H1 (cell line): ENCODE measurements around the gene SPRING1. TPM values are rescaled to one million over a fixed set of nuclear protein-coding genes. Genes with fewer than 3 reads are reported as not detected.

Experiments used
- CTCF ChIA-PET: fragments of 300-600 bp; sonication (Branson Sonifier 250); formaldehyde crosslinking; loops from one replicate; lab custom pipeline; 2021; ENCODE audit not compliant: partially characterized antibody; lab: Charles Lee
- POLR2A ChIA-PET: fragments of 300-600 bp; sonication (Branson Sonifier 250); formaldehyde crosslinking; loops from one replicate; lab custom pipeline; 2021; ENCODE audit warnings: inconsistent platforms; ENCODE audit not compliant: partially characterized antibody; lab: Charles Lee
- DNase-seq, 2 experiments: peaks; one replicate each; pipeline versions ENCODE4 v3.0.0 to v3.0.0-alpha.2; 2010 to 2022; ENCODE audit warnings: low spot score in 2 of 2, low read depth in 1 of 2, mixed read lengths in 1 of 2
- FAIRE-seq: peaks from 2 replicates; lab custom pipeline; 2011; peaks lifted over from hg19 to GRCh38; lab: Jason Lieb, UNC
- H2AFZ ChIP-seq: 2 replicates; pipeline ENCODE4 v1.8.1; 2012; ENCODE audit warnings: low read length, inconsistent platforms
- H2AK5ac ChIP-seq: 2 replicates; pipeline ENCODE4 v1.6.1; 2013; ENCODE audit warnings: low read depth, low read length
- H2BK120ac ChIP-seq: replicated peaks from 2 replicates; pipeline ENCODE3; 2013; ENCODE audit warnings: low read depth, low read length, inconsistent platforms
- H2BK12ac ChIP-seq: 2 replicates; pipeline ENCODE4 v1.6.1; 2013; ENCODE audit warnings: low read depth, low read length
- H2BK15ac ChIP-seq: 2 replicates; pipeline ENCODE4 v1.6.1; 2013; ENCODE audit warnings: low read length
- H2BK20ac ChIP-seq: 2 replicates; pipeline ENCODE4 v1.6.1; 2013; ENCODE audit warnings: low read length
- H2BK5ac ChIP-seq: 2 replicates; pipeline ENCODE4 v1.6.1; 2013; ENCODE audit warnings: low read depth, low read length
- H3K14ac ChIP-seq: 2 replicates; pipeline ENCODE4 v1.6.1; 2013; ENCODE audit warnings: inconsistent platforms; ENCODE audit not compliant: insufficient read length
- H3K18ac ChIP-seq: 2 replicates; pipeline ENCODE4 v1.6.1; 2013; ENCODE audit warnings: low read length; ENCODE audit errors: extremely low read depth
- H3K23ac ChIP-seq: 2 replicates; pipeline ENCODE4 v1.6.1; 2013; ENCODE audit warnings: inconsistent platforms; ENCODE audit not compliant: insufficient read length
- H3K23me2 ChIP-seq: 2 replicates; pipeline ENCODE4 v1.6.1; 2013; ENCODE audit warnings: low read depth, low read length
- H3K27ac ChIP-seq: 2 replicates; pipeline ENCODE4 v1.6.1; 2011; ENCODE audit warnings: low read depth, low read length, inconsistent platforms
- H3K27me3 ChIP-seq, 4 experiments: replicated peaks in 1 of 4; 1 replicate in 1 of 4; 2 replicates in 3 of 4; pipeline versions ENCODE4 v1.6.1 to v1.8.1; 2011 to 2013; ENCODE audit warnings: low read length in 3 of 4, mild to moderate bottlenecking in 3 of 4, inconsistent platforms in 2 of 4, mixed read lengths in 2 of 4, moderate library complexity in 1 of 4; ENCODE audit not compliant: control insufficient read depth in 3 of 4, insufficient read depth in 3 of 4; ENCODE audit errors: extremely low read depth in 1 of 4
- H3K36me3 ChIP-seq, 4 experiments: 2 replicates each; pipeline versions ENCODE4 v1.6.1 to v1.8.1; 2011 to 2013; ENCODE audit warnings: mild to moderate bottlenecking in 4 of 4, low read length in 3 of 4, moderate library complexity in 2 of 4, control low read depth in 1 of 4, inconsistent platforms in 1 of 4; ENCODE audit not compliant: insufficient read depth in 4 of 4, control insufficient read depth in 2 of 4
- H3K4ac ChIP-seq: replicated peaks from 2 replicates; pipeline ENCODE3; 2013; ENCODE audit warnings: low read length, low read depth, mixed read lengths, inconsistent platforms; ENCODE audit not compliant: insufficient read length
- H3K4me1 ChIP-seq, 4 experiments: replicated peaks in 1 of 4; 1 replicate in 1 of 4; 2 replicates in 3 of 4; pipeline versions ENCODE4 v1.6.1 to v1.8.1; 2011 to 2013; ENCODE audit warnings: low read length in 3 of 4, inconsistent platforms in 2 of 4, mixed read lengths in 1 of 4; ENCODE audit not compliant: insufficient read depth in 4 of 4, control insufficient read depth in 3 of 4
- H3K4me2 ChIP-seq, 2 experiments: 2 replicates each; pipeline versions ENCODE4 v1.6.1 to v1.8.1; 2011 to 2013; ENCODE audit warnings: low read depth in 2 of 2, low read length in 2 of 2, control low read depth in 1 of 2, inconsistent platforms in 1 of 2, mild to moderate bottlenecking in 1 of 2; ENCODE audit not compliant: insufficient read depth in 1 of 2
- H3K4me3 ChIP-seq, 4 experiments: fragments of 200-600, 300-600 bp in 1 of 4; sonication (generic), shearing (Covaris generic), sonication (Bioruptor Twin) in 1 of 4; 2 replicates each; pipeline versions ENCODE4 v1.5.1 to v1.8.1; 2011 to 2016; ENCODE audit warnings: low read length in 4 of 4, low read depth in 3 of 4, control low read depth in 2 of 4, inconsistent platforms in 2 of 4, mild to moderate bottlenecking in 2 of 4, mixed read lengths in 1 of 4, moderate library complexity in 1 of 4; ENCODE audit not compliant: insufficient read depth in 2 of 4; ENCODE audit errors: extremely low read depth in 1 of 4
- H3K56ac ChIP-seq: replicated peaks from 2 replicates; pipeline ENCODE3; 2013; ENCODE audit warnings: low read depth, mild to moderate bottlenecking, mixed read lengths, low read length, inconsistent platforms; ENCODE audit not compliant: insufficient read length
- H3K79me1 ChIP-seq: 2 replicates; pipeline ENCODE4 v1.6.1; 2013; ENCODE audit warnings: low read depth, low read length, control low read depth
- H3K79me2 ChIP-seq, 2 experiments: 2 replicates each; pipeline versions ENCODE4 v1.6.1 to v1.8.1; 2012 to 2013; ENCODE audit warnings: low read length in 2 of 2, mild to moderate bottlenecking in 2 of 2, inconsistent platforms in 1 of 2; ENCODE audit not compliant: insufficient read depth in 2 of 2, control insufficient read depth in 1 of 2
- H3K9ac ChIP-seq, 4 experiments: replicated peaks in 1 of 4; 1 replicate in 1 of 4; 2 replicates in 3 of 4; pipeline versions ENCODE4 v1.6.1 to v1.8.1; 2011 to 2013; ENCODE audit warnings: low read depth in 3 of 4, low read length in 3 of 4, control low read depth in 2 of 4, mild to moderate bottlenecking in 2 of 4, moderate library complexity in 2 of 4, inconsistent platforms in 1 of 4; ENCODE audit errors: extremely low read depth in 1 of 4
- H3K9me3 ChIP-seq, 2 experiments: 2 replicates each; pipeline versions ENCODE4 v1.6.1 to v1.8.1; 2012 to 2013; ENCODE audit warnings: mild to moderate bottlenecking in 2 of 2, moderate library complexity in 2 of 2, control low read depth in 1 of 2, inconsistent platforms in 1 of 2, low read depth in 1 of 2, low read length in 1 of 2, mixed read lengths in 1 of 2; ENCODE audit not compliant: insufficient read depth in 2 of 2
- H4K20me1 ChIP-seq, 2 experiments: replicated peaks in 1 of 2; 2 replicates each; pipeline versions ENCODE3 to v1.8.1; 2011 to 2013; ENCODE audit warnings: inconsistent platforms in 2 of 2, low read length in 2 of 2, mild to moderate bottlenecking in 1 of 2; ENCODE audit not compliant: insufficient read depth in 2 of 2, control insufficient read depth in 1 of 2
- H4K5ac ChIP-seq: 2 replicates; pipeline ENCODE4 v1.6.1; 2013; ENCODE audit warnings: low read length, low read depth, mixed read lengths, inconsistent platforms; ENCODE audit not compliant: insufficient read length
- H4K8ac ChIP-seq: 2 replicates; pipeline ENCODE4 v1.8.0; 2013; ENCODE audit warnings: mild to moderate bottlenecking, moderate library complexity, low read length, inconsistent platforms; ENCODE audit not compliant: insufficient read depth; ENCODE audit errors: extremely low read depth
- H4K91ac ChIP-seq: replicated peaks from 2 replicates; pipeline ENCODE3; 2013; ENCODE audit warnings: low read length, mixed read lengths, inconsistent platforms; ENCODE audit not compliant: insufficient read length
- ASH2L ChIP-seq: fragments of 200-600, 300-600 bp; sonication (generic); IDR thresholded peaks from one replicate; pipeline ENCODE4 v1.7.1; 2017; ENCODE audit warnings: low read length
- EP300 ChIP-seq, 2 experiments: IDR thresholded peaks; 1 replicate in 1 of 2; 2 replicates in 1 of 2; pipeline ENCODE4 v1.6.1; 2011 to 2012; ENCODE audit warnings: low read depth in 2 of 2, low read length in 2 of 2, mild to moderate bottlenecking in 2 of 2, borderline replicate concordance in 1 of 2, inconsistent platforms in 1 of 2, moderate library complexity in 1 of 2
- KDM4A ChIP-seq: IDR thresholded peaks from one replicate; pipeline ENCODE4 v1.7.1; 2012; ENCODE audit warnings: low read depth, mild to moderate bottlenecking, moderate library complexity, low read length, inconsistent platforms; ENCODE audit not compliant: severe bottlenecking
- PHF8 ChIP-seq: fragments of 200-600 bp; sonication (generic); conservative IDR thresholded peaks from 2 replicates; pipeline ENCODE4 v1.7.1; 2012; ENCODE audit warnings: low read depth, mild to moderate bottlenecking, inconsistent platforms, low read length, moderate library complexity
- RAD21 ChIP-seq, 2 experiments: IDR thresholded peaks in 1 of 2; conservative IDR thresholded peaks in 1 of 2; 2 replicates each; pipeline ENCODE4 v1.6.1; 2011; ENCODE audit warnings: low read depth in 2 of 2, low read length in 2 of 2, improper control_type of control experiment in 1 of 2, inconsistent platforms in 1 of 2, mild to moderate bottlenecking in 1 of 2, moderate library complexity in 1 of 2
- SIN3A ChIP-seq, 2 experiments: IDR thresholded peaks in 1 of 2; conservative IDR thresholded peaks in 1 of 2; 2 replicates each; pipeline ENCODE4 v1.6.1; 2011 to 2012; ENCODE audit warnings: low read length in 2 of 2, improper control_type of control experiment in 1 of 2, low read depth in 1 of 2, mild to moderate bottlenecking in 1 of 2
- SIRT6 ChIP-seq: IDR thresholded peaks from one replicate; pipeline ENCODE4 v1.7.1; 2012; ENCODE audit warnings: low read length, inconsistent platforms
- SIX5 ChIP-seq: IDR thresholded peaks from 2 replicates; pipeline ENCODE4 v1.6.1; 2011; ENCODE audit warnings: mild to moderate bottlenecking, low read depth, low read length
- TEAD4 ChIP-seq: IDR thresholded peaks from 2 replicates; pipeline ENCODE4 v1.6.1; 2012; ENCODE audit warnings: low read depth, low read length, inconsistent platforms, mixed read lengths
- ZNF274 ChIP-seq: IDR thresholded peaks from 2 replicates; pipeline ENCODE4 v1.7.0; 2012; ENCODE audit warnings: low read length, borderline replicate concordance; ENCODE audit errors: extremely low read depth
- WGBS, 2 experiments: shearing (Covaris generic) in 1 of 2; methylation state at CpG; one replicate each; pipeline versions ENCODE4 v1.1.6 to v1.1.7; 2013 to 2015; ENCODE audit warnings: low lambda C conversion rate in 2 of 2, mixed read lengths in 2 of 2, inconsistent platforms in 1 of 2, low coverage in 1 of 2, missing lambda C conversion rate in 1 of 2; ENCODE audit not compliant: insufficient replicate concordance in 2 of 2, insufficient coverage in 1 of 2, insufficient read length in 1 of 2; ENCODE audit errors: extremely low coverage in 1 of 2, missing lambda C conversion rate in 1 of 2; 5-methylcytosine and 5-hydroxymethylcytosine counted together
- polyA plus RNA-seq, 7 experiments: library from polyadenylated mRNA; depleted of rRNA in 3 of 7; stranded (reverse) in 5 of 7; unstranded in 2 of 7; fragments of >200 nt in 5 of 7; fragments of 200-250 nt in 2 of 7; gene quantifications; 1 replicate in 5 of 7; 2 replicates in 1 of 7; 4 replicates in 1 of 7; pipeline versions ENCODE4 v1.2.1 to v1.2.3, GENCODE V29; 2011 to 2013; ENCODE audit warnings: missing spikeins in 2 of 7, mixed read lengths in 2 of 7
- total RNA-seq: library from RNA; stranded (reverse); fragmentation: NEBNext Ultra II Directional; extraction: Animal tissue kit (Norgen Biotek cat#: 25700); gene quantifications from 2 replicates; pipeline ENCODE4 v1.2.1, GENCODE V29; 2021

The SPRING1 gene
- total and polyA plus RNA-seq, 2 of the 8 experiments (the other 6 are each of a cell fraction or from before 2014, with no cell fraction given): 14.3 to 46.5 TPM

DNA sequence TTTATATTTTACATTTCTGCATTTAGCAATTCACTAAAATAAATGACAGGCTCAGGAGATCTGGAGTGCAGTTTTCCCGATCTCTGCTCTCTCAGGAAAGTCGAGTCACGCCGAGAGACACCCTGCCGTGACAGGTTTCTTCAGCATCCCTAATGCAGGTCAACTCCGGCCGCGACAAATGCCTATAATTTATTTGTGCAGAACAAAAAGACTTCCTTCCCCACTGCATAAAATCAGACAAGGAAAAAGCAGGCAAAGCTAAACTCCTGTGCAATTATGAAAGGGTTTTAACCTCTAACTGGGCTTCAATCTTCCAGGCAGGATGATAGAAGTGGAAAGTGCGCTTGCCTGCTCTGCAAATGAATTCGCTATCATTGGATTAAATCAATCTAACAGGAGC is 28.1 kb downstream of the SPRING1 start:
- H3K23me2 ChIP-seq: no peaks in the 10 kb centered on the region
- no peak overlapping the region for H2BK12ac ChIP-seq
- no peak overlapping the region for H2BK20ac ChIP-seq
- no peak overlapping the region for H4K5ac ChIP-seq
- H3K79me2 ChIP-seq: no peaks in the 10 kb centered on the region
- no peak overlapping the region for H2BK5ac ChIP-seq
- no peak for FAIRE-seq
- H3K4me1 ChIP-seq: peaks cover 0 to 4% (median 2%) of the 10 kb centered on the region in 4 experiments; a peak in 1 of 7 replicates
- H4K8ac ChIP-seq: no peak overlapping the region
- no peak overlapping the region for H3K56ac ChIP-seq
- no peak for DNase-seq
- H3K9me3 ChIP-seq: no peaks in the 10 kb centered on the region
- no peak overlapping the region for H4K91ac ChIP-seq
- POLR2A ChIA-PET: interaction anchor here (1.3 kb wide), 1 partner anchor 10 kb away, joined by 9 read pairs; no protein-coding TSS in a partner anchor
- H3K27ac ChIP-seq: no peak overlapping the region
- WGBS, 2 experiments: 76% methylated on average over 10 of the region's 10 CpGs; no CpG with 5 or more reads in 1 of the 2 experiments
- H3K14ac ChIP-seq: no peak overlapping the region
- no peaks in the 10 kb centered on the region for H3K36me3 ChIP-seq
- CTCF ChIA-PET: interaction anchor here (0.6 to 2.3 kb wide), 15 partner anchors 9 to 787 kb away, joined by 3 to 15 read pairs (median 4); no protein-coding TSS in a partner anchor
- H3K4ac ChIP-seq: no peak overlapping the region
- no peak overlapping the region for H3K4me2 ChIP-seq
- no peaks in the 10 kb centered on the region; a peak in 1 of 7 replicates for H3K27me3 ChIP-seq
- no peak overlapping the region for H3K23ac ChIP-seq
- H2BK120ac ChIP-seq: no peak overlapping the region
- H3K9ac ChIP-seq: no peak overlapping the region
- no peak overlapping the region for H2BK15ac ChIP-seq
- H3K18ac ChIP-seq: no peak overlapping the region
- TF ChIP-seq SIRT6: no peak
- no peak for TF ChIP-seq ZNF274
- TF ChIP-seq ASH2L: no peak
- no peak for TF ChIP-seq RAD21 (IDR thresholded peaks at IDR 0.05 in 1 of 2, conservative IDR thresholded peaks at IDR 0.05 in 1 of 2; ENCODE audit: low read depth in 2 of 2, low read length in 2 of 2)
- TF ChIP-seq PHF8: no peak
- no peak for TF ChIP-seq KDM4A
- TF ChIP-seq SIN3A (conservative IDR thresholded peaks at IDR 0.05 in 1 of 2, IDR thresholded peaks at IDR 0.05 in 1 of 2; ENCODE audit: low read depth in 1 of 2, low read length in 2 of 2): no peak
- no peak for TF ChIP-seq SIX5
- no peak for TF ChIP-seq TEAD4
- no peak for TF ChIP-seq EP300 (IDR thresholded peaks at IDR 0.05; ENCODE audit: borderline replicate concordance in 1 of 2, low read depth in 2 of 2, low read length in 2 of 2)
- H2AK5ac ChIP-seq: no peak overlapping the region
- peaks cover 0 to 3% of the 10 kb centered on the region in 2 experiments for H4K20me1 ChIP-seq
- no peaks in the 10 kb centered on the region for H3K79me1 ChIP-seq
- H2AFZ ChIP-seq: no peak overlapping the region
- no peak overlapping the region for H3K4me3 ChIP-seq
